Measurements from ENCODE around the gene KCNG2. TPM values are rescaled to one million over a fixed set of nuclear protein-coding genes. Genes with fewer than 3 reads are reported as not detected.

Gene KCNG2
- total RNA-seq, 1 donor from 2014 or later: 0.52 TPM

- no peak overlapping the region for H3K4me3 ChIP-seq (ENCODE audit: low read length in 3 of 3)
- H3K4me1 ChIP-seq (ENCODE audit: control insufficient read depth in 3 of 3, insufficient read depth in 3 of 3, low read length in 3 of 3): peaks cover 0 to 6% (median 0%) of the 10 kb centered on the region in 3 donors
- peaks cover 0 to 2% (median 0%) of the 10 kb centered on the region in 3 donors for H3K9me3 ChIP-seq (ENCODE audit: control insufficient read depth in 3 of 3, low read length in 3 of 3)
- no peaks in the 10 kb centered on the region for H3K36me3 ChIP-seq (ENCODE audit: control insufficient read depth in 3 of 3, insufficient read depth in 3 of 3, low read length in 3 of 3)
- H3K9ac ChIP-seq (ENCODE audit: low read depth in 1 of 3, low read length in 3 of 3): no peak overlapping the region
- H3K27ac ChIP-seq (ENCODE audit: low read depth, low read length): no peak overlapping the region
- peaks cover 16 to 42% (median 37%) of the 10 kb centered on the region in 3 donors for H3K27me3 ChIP-seq (ENCODE audit: control insufficient read depth in 3 of 3, insufficient read depth in 3 of 3, low read length in 3 of 3)
Measured at GRCh38 chr18:79867666-79868065, 69.9 kb downstream of the KCNG2 start.

DNA sequence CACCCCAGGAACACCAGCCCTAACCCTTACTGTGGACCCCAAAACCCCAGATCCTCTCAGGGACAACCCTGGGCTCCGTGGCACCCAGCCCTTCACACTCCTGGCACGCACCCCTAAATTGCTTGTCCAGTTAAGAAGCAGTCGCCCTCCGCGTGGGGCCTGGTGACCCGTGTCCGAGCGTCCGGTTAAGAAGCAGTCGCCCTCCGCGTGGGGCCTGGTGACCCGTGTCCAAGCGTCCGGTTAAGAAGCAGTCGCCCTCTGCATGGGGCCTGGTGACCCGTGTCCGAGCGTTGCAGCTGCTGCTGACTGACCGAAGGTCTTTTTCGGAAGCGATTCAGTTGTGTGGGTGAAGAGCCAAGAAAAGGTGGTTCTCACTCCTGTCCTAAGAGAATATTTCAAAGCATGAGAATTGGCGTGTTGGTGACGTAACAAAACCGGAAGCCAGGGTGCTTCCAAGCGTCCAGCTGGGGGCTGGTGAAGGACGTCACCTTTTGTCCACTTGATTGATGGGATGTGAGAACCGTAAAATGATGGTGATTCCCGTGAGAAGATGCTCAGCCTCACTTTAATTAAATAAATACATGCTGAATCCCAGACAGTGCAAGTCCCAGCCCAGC lies 70.5 kb downstream of the KCNG2 start:
- Histone ChIP-seq H3K9ac (ENCODE audit: low read depth in 1 of 3, low read length in 3 of 3) (no peak overlapping the region), H3K4me3 (ENCODE audit: low read length in 3 of 3) (no peak overlapping the region), H3K4me1 (ENCODE audit: control insufficient read depth in 3 of 3, insufficient read depth in 3 of 3, low read length in 3 of 3) (peaks cover 0 to 6% (median 0%) of the 10 kb centered on the region in 3 donors), H3K9me3 (ENCODE audit: control insufficient read depth in 3 of 3, low read length in 3 of 3) (no peaks in the 10 kb centered on the region), H3K27me3 (ENCODE audit: control insufficient read depth in 3 of 3, insufficient read depth in 3 of 3, low read length in 3 of 3) (peaks cover 16 to 36% (median 31%) of the 10 kb centered on the region in 3 donors), H3K36me3 (ENCODE audit: control insufficient read depth in 3 of 3, insufficient read depth in 3 of 3, low read length in 3 of 3) (no peaks in the 10 kb centered on the region), H3K27ac (ENCODE audit: low read depth, low read length) (no peak overlapping the region)

DNA sequence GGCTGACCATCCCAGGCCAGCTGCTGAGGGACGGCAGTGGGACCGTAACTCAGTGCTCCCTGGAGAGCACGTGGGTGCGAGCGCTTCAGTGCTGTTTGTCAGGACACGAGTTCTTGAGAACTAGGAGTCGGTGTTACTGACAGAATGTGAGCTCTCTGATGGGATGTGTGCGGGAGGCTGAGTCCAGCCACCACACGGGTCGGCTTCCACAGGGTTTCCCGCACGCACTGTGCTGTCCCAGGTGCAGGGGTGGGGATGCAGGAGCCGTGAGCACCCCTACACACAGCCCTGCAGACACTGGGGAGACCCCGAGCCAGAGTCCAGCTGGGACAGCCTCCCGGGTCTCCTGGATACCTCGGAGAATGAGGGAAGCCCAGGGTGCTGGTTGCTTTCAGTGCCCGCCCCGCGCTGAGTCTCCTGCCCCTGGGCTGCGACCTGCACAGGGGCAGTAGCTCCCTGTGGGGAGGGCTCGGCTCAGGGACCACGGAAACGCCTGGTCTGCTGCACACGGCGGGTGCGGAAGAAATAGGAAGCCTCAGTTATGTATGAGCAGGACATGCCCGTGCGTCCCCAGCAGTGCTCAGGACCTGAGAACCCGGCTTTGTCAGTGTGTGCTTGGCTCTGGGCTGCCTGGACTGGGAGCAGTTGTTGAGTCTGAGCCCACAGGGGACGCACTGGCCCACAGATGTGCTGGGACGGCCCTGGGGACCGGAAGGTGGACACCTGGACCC lies 71.2 kb downstream of the KCNG2 start:
- Histone ChIP-seq H3K9ac (ENCODE audit: low read depth in 1 of 3, low read length in 3 of 3) (no peak overlapping the region), H3K27me3 (ENCODE audit: control insufficient read depth in 3 of 3, insufficient read depth in 3 of 3, low read length in 3 of 3) (peaks cover 16 to 40% (median 32%) of the 10 kb centered on the region in 3 donors), H3K9me3 (ENCODE audit: control insufficient read depth in 3 of 3, low read length in 3 of 3) (no peaks in the 10 kb centered on the region), H3K36me3 (ENCODE audit: control insufficient read depth in 3 of 3, insufficient read depth in 3 of 3, low read length in 3 of 3) (no peaks in the 10 kb centered on the region), H3K27ac (ENCODE audit: low read depth, low read length) (no peak overlapping the region), H3K4me3 (ENCODE audit: low read length in 3 of 3) (no peak overlapping the region), H3K4me1 (ENCODE audit: control insufficient read depth in 3 of 3, insufficient read depth in 3 of 3, low read length in 3 of 3) (peaks cover 3 to 6% (median 4%) of the 10 kb centered on the region in 3 donors)

- no peaks in the 10 kb centered on the region for H3K9me3 ChIP-seq (ENCODE audit: control insufficient read depth in 3 of 3, low read length in 3 of 3)
- peaks cover 3 to 6% (median 4%) of the 10 kb centered on the region in 3 donors for H3K4me1 ChIP-seq (ENCODE audit: control insufficient read depth in 3 of 3, insufficient read depth in 3 of 3, low read length in 3 of 3)
- H3K27me3 ChIP-seq (ENCODE audit: control insufficient read depth in 3 of 3, insufficient read depth in 3 of 3, low read length in 3 of 3): peaks cover 19 to 45% (median 32%) of the 10 kb centered on the region in 3 donors
- no peak overlapping the region for H3K4me3 ChIP-seq (ENCODE audit: low read length in 3 of 3)
- H3K9ac ChIP-seq (ENCODE audit: low read depth in 1 of 3, low read length in 3 of 3): no peak overlapping the region
- H3K27ac ChIP-seq (ENCODE audit: low read depth, low read length): no peak overlapping the region
- no peaks in the 10 kb centered on the region for H3K36me3 ChIP-seq (ENCODE audit: control insufficient read depth in 3 of 3, insufficient read depth in 3 of 3, low read length in 3 of 3)
Measured at GRCh38 chr18:79869591-79870300, 72.0 kb downstream of the KCNG2 start.

DNA sequence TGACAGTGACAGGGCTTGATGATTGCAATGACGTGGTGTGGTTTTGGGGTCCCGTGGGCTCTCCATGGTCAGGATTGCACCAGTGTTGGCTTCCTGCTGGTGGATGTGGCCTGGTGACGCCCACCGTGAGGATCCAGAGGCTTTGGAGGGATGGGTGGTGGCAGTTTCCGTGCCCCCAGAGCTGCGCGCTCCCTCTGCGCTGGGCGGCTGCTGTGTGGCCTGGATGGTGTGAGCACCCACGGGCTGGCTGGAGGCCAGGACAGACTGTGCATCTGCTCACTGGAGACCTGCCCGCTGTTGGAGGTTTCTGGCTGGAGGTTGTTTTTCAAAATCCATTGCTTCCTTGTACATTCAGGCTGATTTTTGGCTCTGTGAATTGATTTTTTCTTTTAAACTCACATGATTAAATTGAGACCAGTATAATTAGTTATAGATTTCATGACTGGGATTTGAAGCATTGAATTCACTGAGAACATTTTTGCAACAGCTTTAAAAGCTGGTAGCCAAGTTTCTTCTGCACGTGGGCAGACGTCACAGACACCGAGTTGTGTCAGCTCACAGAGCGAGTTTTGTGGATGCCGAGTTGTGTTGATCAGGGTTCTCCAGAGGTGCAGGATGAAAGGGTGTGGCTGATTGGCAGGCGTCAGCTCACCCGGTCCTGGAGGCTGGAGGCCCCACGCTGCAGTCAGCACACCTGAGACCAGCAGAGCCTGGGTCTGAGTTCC lies 72.7 kb downstream of the KCNG2 start:
- no peak overlapping the region for H3K27ac ChIP-seq (ENCODE audit: low read depth, low read length)
- peaks cover 3 to 6% (median 4%) of the 10 kb centered on the region in 3 donors for H3K4me1 ChIP-seq (ENCODE audit: control insufficient read depth in 3 of 3, insufficient read depth in 3 of 3, low read length in 3 of 3)
- H3K9me3 ChIP-seq (ENCODE audit: control insufficient read depth in 3 of 3, low read length in 3 of 3): no peaks in the 10 kb centered on the region
- H3K36me3 ChIP-seq (ENCODE audit: control insufficient read depth in 3 of 3, insufficient read depth in 3 of 3, low read length in 3 of 3): no peaks in the 10 kb centered on the region
- H3K4me3 ChIP-seq (ENCODE audit: low read length in 3 of 3): no peak overlapping the region
- H3K9ac ChIP-seq (ENCODE audit: low read depth in 1 of 3, low read length in 3 of 3): no peak overlapping the region
- H3K27me3 ChIP-seq (ENCODE audit: control insufficient read depth in 3 of 3, insufficient read depth in 3 of 3, low read length in 3 of 3): peaks cover 22 to 44% (median 37%) of the 10 kb centered on the region in 3 donors

- H3K4me3 ChIP-seq (ENCODE audit: low read length in 3 of 3): no peak overlapping the region
- H3K27me3 ChIP-seq (ENCODE audit: control insufficient read depth in 3 of 3, insufficient read depth in 3 of 3, low read length in 3 of 3): peaks cover 25 to 46% (median 41%) of the 10 kb centered on the region in 3 donors
- H3K9ac ChIP-seq (ENCODE audit: low read depth in 1 of 3, low read length in 3 of 3): no peak overlapping the region
- peaks cover 3 to 6% (median 4%) of the 10 kb centered on the region in 3 donors for H3K4me1 ChIP-seq (ENCODE audit: control insufficient read depth in 3 of 3, insufficient read depth in 3 of 3, low read length in 3 of 3)
- no peaks in the 10 kb centered on the region for H3K9me3 ChIP-seq (ENCODE audit: control insufficient read depth in 3 of 3, low read length in 3 of 3)
- no peaks in the 10 kb centered on the region for H3K36me3 ChIP-seq (ENCODE audit: control insufficient read depth in 3 of 3, insufficient read depth in 3 of 3, low read length in 3 of 3)
- no peak overlapping the region for H3K27ac ChIP-seq (ENCODE audit: low read depth, low read length)
Measured at GRCh38 chr18:79871026-79871390, 73.3 kb downstream of the KCNG2 start.

- Histone ChIP-seq H3K4me3 (ENCODE audit: low read length in 3 of 3) (no peak overlapping the region), H3K9me3 (ENCODE audit: control insufficient read depth in 3 of 3, low read length in 3 of 3) (no peaks in the 10 kb centered on the region), H3K4me1 (ENCODE audit: control insufficient read depth in 3 of 3, insufficient read depth in 3 of 3, low read length in 3 of 3) (peaks cover 3 to 6% (median 4%) of the 10 kb centered on the region in 3 donors), H3K27me3 (ENCODE audit: control insufficient read depth in 3 of 3, insufficient read depth in 3 of 3, low read length in 3 of 3) (peaks cover 29 to 52% (median 47%) of the 10 kb centered on the region in 3 donors), H3K9ac (ENCODE audit: low read depth in 1 of 3, low read length in 3 of 3) (no peak overlapping the region), H3K36me3 (ENCODE audit: control insufficient read depth in 3 of 3, insufficient read depth in 3 of 3, low read length in 3 of 3) (no peaks in the 10 kb centered on the region), H3K27ac (ENCODE audit: low read depth, low read length) (no peak overlapping the region)
Measured at GRCh38 chr18:79871481-79872091, 73.8 kb downstream of the KCNG2 start.

GRCh38 chr18:79872527-79873444 lies 75.0 kb downstream of the KCNG2 start:
- no peak overlapping the region for H3K27ac ChIP-seq (ENCODE audit: low read depth, low read length)
- no peak overlapping the region for H3K4me3 ChIP-seq (ENCODE audit: low read length in 3 of 3)
- no peaks in the 10 kb centered on the region for H3K36me3 ChIP-seq (ENCODE audit: control insufficient read depth in 3 of 3, insufficient read depth in 3 of 3, low read length in 3 of 3)
- H3K9me3 ChIP-seq (ENCODE audit: control insufficient read depth in 3 of 3, low read length in 3 of 3): no peaks in the 10 kb centered on the region
- H3K27me3 ChIP-seq (ENCODE audit: control insufficient read depth in 3 of 3, insufficient read depth in 3 of 3, low read length in 3 of 3): peaks cover 35 to 56% (median 49%) of the 10 kb centered on the region in 3 donors
- H3K4me1 ChIP-seq (ENCODE audit: control insufficient read depth in 3 of 3, insufficient read depth in 3 of 3, low read length in 3 of 3): peaks cover 9 to 12% (median 10%) of the 10 kb centered on the region in 3 donors
- no peak overlapping the region for H3K9ac ChIP-seq (ENCODE audit: low read depth in 1 of 3, low read length in 3 of 3)

Data from skeletal muscle tissue (tissue), 4 donors.